Measurements from ENCODE around the gene FAAP20.

Gene FAAP20

GRCh38 chr1:2172551-2173146 lies 21.9 kb downstream of the FAAP20 start:
- H3K9ac ChIP-seq (ENCODE audit: low read length) = no peak overlapping the region
- H3K27me3 ChIP-seq (ENCODE audit: low read length) = no peaks in the 10 kb centered on the region
- no peak overlapping the region for H3K4me3 ChIP-seq (ENCODE audit: insufficient read depth, low read length, poor library complexity, severe bottlenecking)
- no peaks in the 10 kb centered on the region for H4K20me1 ChIP-seq (ENCODE audit: low read depth, low read length)
- no peak overlapping the region for H3K4me2 ChIP-seq (ENCODE audit: low read depth, low read length, poor library complexity, severe bottlenecking)
- no peak for TF ChIP-seq EZH2phosphoT487 (conservative IDR thresholded peaks at IDR 0.05; ENCODE audit: low read length)
- TF ChIP-seq, protein P1, sequence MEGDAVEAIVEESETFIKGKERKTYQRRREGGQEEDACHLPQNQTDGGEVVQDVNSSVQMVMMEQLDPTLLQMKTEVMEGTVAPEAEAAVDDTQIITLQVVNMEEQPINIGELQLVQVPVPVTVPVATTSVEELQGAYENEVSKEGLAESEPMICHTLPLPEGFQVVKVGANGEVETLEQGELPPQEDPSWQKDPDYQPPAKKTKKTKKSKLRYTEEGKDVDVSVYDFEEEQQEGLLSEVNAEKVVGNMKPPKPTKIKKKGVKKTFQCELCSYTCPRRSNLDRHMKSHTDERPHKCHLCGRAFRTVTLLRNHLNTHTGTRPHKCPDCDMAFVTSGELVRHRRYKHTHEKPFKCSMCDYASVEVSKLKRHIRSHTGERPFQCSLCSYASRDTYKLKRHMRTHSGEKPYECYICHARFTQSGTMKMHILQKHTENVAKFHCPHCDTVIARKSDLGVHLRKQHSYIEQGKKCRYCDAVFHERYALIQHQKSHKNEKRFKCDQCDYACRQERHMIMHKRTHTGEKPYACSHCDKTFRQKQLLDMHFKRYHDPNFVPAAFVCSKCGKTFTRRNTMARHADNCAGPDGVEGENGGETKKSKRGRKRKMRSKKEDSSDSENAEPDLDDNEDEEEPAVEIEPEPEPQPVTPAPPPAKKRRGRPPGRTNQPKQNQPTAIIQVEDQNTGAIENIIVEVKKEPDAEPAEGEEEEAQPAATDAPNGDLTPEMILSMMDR (IDR thresholded peaks at IDR 0.05; ENCODE audit: insufficient read depth, low read length, poor library complexity, severe bottlenecking) = no peak
- no peaks in the 10 kb centered on the region for H3K9me2 ChIP-seq (replicated peaks; ENCODE audit: insufficient read depth, low read length)
- H3K79me2 ChIP-seq (ENCODE audit: insufficient read depth, low read length) = no peaks in the 10 kb centered on the region
- no peak overlapping the region for H2AFZ ChIP-seq (ENCODE audit: low read depth, low read length, severe bottlenecking)
- H3F3A ChIP-seq (ENCODE audit: insufficient read depth) = no peaks in the 10 kb centered on the region
- H3K27ac ChIP-seq (ENCODE audit: low read depth, low read length) = no peak overlapping the region
- H3K9me3 ChIP-seq (ENCODE audit: insufficient read depth, low read length) = no peaks in the 10 kb centered on the region
- no peaks in the 10 kb centered on the region for H3K36me3 ChIP-seq (ENCODE audit: low read length)

DNA sequence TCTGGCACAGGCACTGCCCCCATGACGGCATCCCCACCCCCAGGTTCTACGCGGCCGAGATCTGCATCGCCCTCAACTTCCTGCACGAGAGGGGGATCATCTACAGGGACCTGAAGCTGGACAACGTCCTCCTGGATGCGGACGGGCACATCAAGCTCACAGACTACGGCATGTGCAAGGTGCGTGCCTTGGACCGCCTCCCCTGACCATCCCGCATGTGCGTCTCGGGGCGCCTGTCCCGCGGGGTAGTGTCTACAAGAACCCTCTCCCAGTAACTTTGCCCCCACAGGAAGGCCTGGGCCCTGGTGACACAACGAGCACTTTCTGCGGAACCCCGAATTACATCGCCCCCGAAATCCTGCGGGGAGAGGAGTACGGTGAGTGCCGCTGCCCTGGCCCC lies 22.6 kb downstream of the FAAP20 start:
- Histone ChIP-seq H3K9ac (ENCODE audit: low read length) (no peak overlapping the region), H3K4me3 (ENCODE audit: insufficient read depth, low read length, poor library complexity, severe bottlenecking) (no peak overlapping the region), H3K36me3 (ENCODE audit: low read length) (no peaks in the 10 kb centered on the region), H3K27me3 (ENCODE audit: low read length) (no peaks in the 10 kb centered on the region), H3K9me3 (ENCODE audit: insufficient read depth, low read length) (no peaks in the 10 kb centered on the region), H3K79me2 (ENCODE audit: insufficient read depth, low read length) (no peaks in the 10 kb centered on the region), H4K20me1 (ENCODE audit: low read depth, low read length) (no peaks in the 10 kb centered on the region), H3K9me2 (replicated peaks; ENCODE audit: insufficient read depth, low read length) (no peaks in the 10 kb centered on the region), H3F3A (ENCODE audit: insufficient read depth) (no peaks in the 10 kb centered on the region), H3K27ac (ENCODE audit: low read depth, low read length) (no peak overlapping the region), H3K4me2 (ENCODE audit: low read depth, low read length, poor library complexity, severe bottlenecking) (no peak overlapping the region), H2AFZ (ENCODE audit: low read depth, low read length, severe bottlenecking) (no peak overlapping the region)
- TF ChIP-seq EZH2phosphoT487 (conservative IDR thresholded peaks at IDR 0.05; ENCODE audit: low read length) = no peak
- TF ChIP-seq, protein P1 (IDR thresholded peaks at IDR 0.05; ENCODE audit: insufficient read depth, low read length, poor library complexity, severe bottlenecking) = no peak

GRCh38 chr1:2170211-2170610 lies 24.4 kb downstream of the FAAP20 start:
- no peak overlapping the region for H2AFZ ChIP-seq (ENCODE audit: low read depth, low read length, severe bottlenecking)

More at GRCh38 chr1:2170211-2170610, 24.4 kb downstream of the FAAP20 start:
- Histone ChIP-seq H3K36me3 (ENCODE audit: low read length) (no peaks in the 10 kb centered on the region), H3K27ac (ENCODE audit: low read depth, low read length) (no peak overlapping the region), H4K20me1 (ENCODE audit: low read depth, low read length) (no peaks in the 10 kb centered on the region), H3K27me3 (ENCODE audit: low read length) (no peaks in the 10 kb centered on the region), H3F3A (ENCODE audit: insufficient read depth) (no peaks in the 10 kb centered on the region), H3K4me3 (ENCODE audit: insufficient read depth, low read length, poor library complexity, severe bottlenecking) (no peak overlapping the region), H3K79me2 (ENCODE audit: insufficient read depth, low read length) (no peaks in the 10 kb centered on the region), H3K9me2 (replicated peaks; ENCODE audit: insufficient read depth, low read length) (no peaks in the 10 kb centered on the region), H3K9ac (ENCODE audit: low read length) (no peak overlapping the region), H3K4me2 (ENCODE audit: low read depth, low read length, poor library complexity, severe bottlenecking) (no peak overlapping the region), H3K9me3 (ENCODE audit: insufficient read depth, low read length) (no peaks in the 10 kb centered on the region)
- TF ChIP-seq, protein P1 (IDR thresholded peaks at IDR 0.05; ENCODE audit: insufficient read depth, low read length, poor library complexity, severe bottlenecking) = no peak
